ENCODE measurements around the gene KLK2.

DNA sequence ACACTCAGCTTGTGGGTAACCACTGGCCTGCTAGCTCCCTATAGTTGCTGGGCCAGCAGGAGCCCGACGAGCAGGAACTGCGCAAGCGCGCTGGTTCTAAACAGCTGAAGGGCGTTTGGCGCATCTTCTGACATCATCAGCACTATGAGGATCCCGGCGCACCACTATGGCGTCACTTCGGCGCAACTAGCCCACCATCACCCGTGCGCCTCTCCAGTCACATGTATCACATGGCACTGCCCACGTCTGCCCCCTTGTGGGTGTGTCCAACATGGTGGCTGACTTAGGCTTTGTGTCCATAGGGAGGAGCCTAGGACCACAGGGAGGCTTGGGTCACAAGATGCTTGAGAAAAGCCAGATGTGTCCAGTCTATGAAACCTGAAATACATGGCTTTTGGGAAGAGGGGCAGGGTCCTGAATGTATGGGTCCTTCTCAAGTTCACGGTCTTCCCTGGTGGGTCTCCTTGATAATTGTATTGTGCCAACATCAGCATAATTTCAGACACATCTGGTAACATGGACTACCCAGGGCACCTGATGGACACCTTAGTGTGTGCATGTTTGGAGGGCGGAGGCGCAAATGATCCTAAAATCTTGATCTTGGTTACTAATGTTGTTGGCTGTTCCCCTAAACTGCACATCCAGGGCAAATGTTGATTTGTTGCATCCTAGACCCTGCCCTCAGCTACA is 20.0 kb downstream of the KLK2 start:
- TF ChIP-seq, protein P1, sequence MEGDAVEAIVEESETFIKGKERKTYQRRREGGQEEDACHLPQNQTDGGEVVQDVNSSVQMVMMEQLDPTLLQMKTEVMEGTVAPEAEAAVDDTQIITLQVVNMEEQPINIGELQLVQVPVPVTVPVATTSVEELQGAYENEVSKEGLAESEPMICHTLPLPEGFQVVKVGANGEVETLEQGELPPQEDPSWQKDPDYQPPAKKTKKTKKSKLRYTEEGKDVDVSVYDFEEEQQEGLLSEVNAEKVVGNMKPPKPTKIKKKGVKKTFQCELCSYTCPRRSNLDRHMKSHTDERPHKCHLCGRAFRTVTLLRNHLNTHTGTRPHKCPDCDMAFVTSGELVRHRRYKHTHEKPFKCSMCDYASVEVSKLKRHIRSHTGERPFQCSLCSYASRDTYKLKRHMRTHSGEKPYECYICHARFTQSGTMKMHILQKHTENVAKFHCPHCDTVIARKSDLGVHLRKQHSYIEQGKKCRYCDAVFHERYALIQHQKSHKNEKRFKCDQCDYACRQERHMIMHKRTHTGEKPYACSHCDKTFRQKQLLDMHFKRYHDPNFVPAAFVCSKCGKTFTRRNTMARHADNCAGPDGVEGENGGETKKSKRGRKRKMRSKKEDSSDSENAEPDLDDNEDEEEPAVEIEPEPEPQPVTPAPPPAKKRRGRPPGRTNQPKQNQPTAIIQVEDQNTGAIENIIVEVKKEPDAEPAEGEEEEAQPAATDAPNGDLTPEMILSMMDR (IDR thresholded peaks at IDR 0.05; ENCODE audit: low read depth, low read length): peak; percentile 7
- TF ChIP-seq, protein P2, sequence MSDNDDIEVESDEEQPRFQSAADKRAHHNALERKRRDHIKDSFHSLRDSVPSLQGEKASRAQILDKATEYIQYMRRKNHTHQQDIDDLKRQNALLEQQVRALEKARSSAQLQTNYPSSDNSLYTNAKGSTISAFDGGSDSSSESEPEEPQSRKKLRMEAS (IDR thresholded peaks at IDR 0.05; ENCODE audit: low read depth, low read length): peak; percentile 13; the same call in 1 of the 2 replicates
- no peak for TF ChIP-seq POLR2A (IDR thresholded peaks at IDR 0.05; ENCODE audit: extremely low read depth, insufficient read length)
- no peak for TF ChIP-seq MYC (IDR thresholded peaks at IDR 0.05; ENCODE audit: low read depth, low read length)

All from NB4 (cell line).